Measurements from ENCODE around the gene PCK1. TPM values are rescaled to one million over a fixed set of nuclear protein-coding genes. Genes with fewer than 3 reads are reported as not detected.

Gene PCK1
- total and polyA plus RNA-seq, 8 donors: 0.12 to 311 (median 0.67) TPM

GRCh38 chr20:57617079-57617795, 56.3 kb downstream of the PCK1 start:
- TF ChIP-seq, protein P1, sequence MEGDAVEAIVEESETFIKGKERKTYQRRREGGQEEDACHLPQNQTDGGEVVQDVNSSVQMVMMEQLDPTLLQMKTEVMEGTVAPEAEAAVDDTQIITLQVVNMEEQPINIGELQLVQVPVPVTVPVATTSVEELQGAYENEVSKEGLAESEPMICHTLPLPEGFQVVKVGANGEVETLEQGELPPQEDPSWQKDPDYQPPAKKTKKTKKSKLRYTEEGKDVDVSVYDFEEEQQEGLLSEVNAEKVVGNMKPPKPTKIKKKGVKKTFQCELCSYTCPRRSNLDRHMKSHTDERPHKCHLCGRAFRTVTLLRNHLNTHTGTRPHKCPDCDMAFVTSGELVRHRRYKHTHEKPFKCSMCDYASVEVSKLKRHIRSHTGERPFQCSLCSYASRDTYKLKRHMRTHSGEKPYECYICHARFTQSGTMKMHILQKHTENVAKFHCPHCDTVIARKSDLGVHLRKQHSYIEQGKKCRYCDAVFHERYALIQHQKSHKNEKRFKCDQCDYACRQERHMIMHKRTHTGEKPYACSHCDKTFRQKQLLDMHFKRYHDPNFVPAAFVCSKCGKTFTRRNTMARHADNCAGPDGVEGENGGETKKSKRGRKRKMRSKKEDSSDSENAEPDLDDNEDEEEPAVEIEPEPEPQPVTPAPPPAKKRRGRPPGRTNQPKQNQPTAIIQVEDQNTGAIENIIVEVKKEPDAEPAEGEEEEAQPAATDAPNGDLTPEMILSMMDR (IDR thresholded peaks at IDR 0.05): no peak
- TF ChIP-seq POLR2A (IDR thresholded peaks at IDR 0.05) (no peak), POLR2AphosphoS5 (IDR thresholded peaks at IDR 0.05) (no peak), EP300 (IDR thresholded peaks at IDR 0.05) (no peak)
- peaks cover 0 to 19% (median 0%) of the 10 kb centered on the region in 4 donors for H3K4me1 ChIP-seq
- H3K9me3 ChIP-seq: no peaks in the 10 kb centered on the region
- H3K27ac ChIP-seq: no peak overlapping the region
- WGBS, 5 donors: 86 to 95% (median 87%) methylated on average over 6 of the region's 6 CpGs
- peaks cover 0 to 28% (median 0%) of the 10 kb centered on the region in 3 donors for H3K27me3 ChIP-seq
- no peak for DNase-seq
- intact Hi-C loops (cut with DNase I; ENCODE audit: low total_unique reads): no loop called here
- no peak overlapping the region for H3K4me3 ChIP-seq
- no peaks in the 10 kb centered on the region for H3K36me3 ChIP-seq

Other genes starting within 250 kb of the PCK1 start
- gene SPO11, start 231.3 kb upstream of the PCK1 start, total RNA-seq: not detected
- gene SPO11, start 231.3 kb upstream of the PCK1 start, polyA plus RNA-seq: not detected
- gene RAE1, start 209.9 kb upstream of the PCK1 start, total RNA-seq: 10 to 100 TPM in 4 of 5 donors, 1 to 10 TPM in 1; 6.4 to 65.6 (median 16.7) TPM
- 10 to 100 TPM; 11.3 to 14.2 (median 12.1) TPM for gene RAE1, start 209.9 kb upstream of the PCK1 start, polyA plus RNA-seq
- gene RBM38, start 169.7 kb upstream of the PCK1 start, total RNA-seq: 10 to 100 TPM in 4 of 5 donors, 1 to 10 TPM in 1; 5.3 to 37.8 (median 13.6) TPM
- 10 to 100 TPM; 15.8 to 25.2 (median 17.0) TPM for gene RBM38, start 169.7 kb upstream of the PCK1 start, polyA plus RNA-seq
- not detected for gene CTCFL, start 36.0 kb upstream of the PCK1 start, total RNA-seq
- gene CTCFL, start 36.0 kb upstream of the PCK1 start, polyA plus RNA-seq: not detected
- gene ZBP1, start 59.3 kb downstream of the PCK1 start, total RNA-seq: not detected
- gene ZBP1, start 59.3 kb downstream of the PCK1 start, polyA plus RNA-seq: under 1 TPM in 2 of 3 donors, not detected in 1; 0.37 to 0.60 TPM
- 10 to 100 TPM in 2 of 5 donors, 1 to 10 TPM in 2, not detected in 1; 5.3 to 17.2 (median 10.7) TPM for gene PMEPA1, start 148.9 kb downstream of the PCK1 start, total RNA-seq
- 10 to 100 TPM in 1 of 3 donors, 1 to 10 TPM in 2; 5.3 to 12.5 (median 5.4) TPM for gene PMEPA1, start 148.9 kb downstream of the PCK1 start, polyA plus RNA-seq

All from stomach (tissue), 9 donors.